Measurements from ENCODE around the gene KCNMA1. TPM values are rescaled to one million over a fixed set of nuclear protein-coding genes. Genes with fewer than 3 reads are reported as not detected.

KCNMA1 gene
- total RNA-seq, 1 experiment from 2014 or later = 0.49 TPM

- RAD21 ChIA-PET (ENCODE audit: low non-redundant PET in 1 of 2, low total read pairs in 2 of 2, uncharacterized antibody in 2 of 2, unreplicated experiment in 2 of 2) = no interaction called here
- Histone ChIP-seq H3K36me3 (ENCODE audit: control insufficient read depth in 1 of 2, insufficient read depth in 2 of 2, low read length in 2 of 2) (no peaks in the 10 kb centered on the region), H3K4me3 (replicated peaks in 1 of 2; ENCODE audit: low read depth in 1 of 2, low read length in 2 of 2) (no peak overlapping the region), H3K9me3 (ENCODE audit: control insufficient read depth in 1 of 2, insufficient read depth in 1 of 2, low read depth in 1 of 2, low read length in 2 of 2) (no peaks in the 10 kb centered on the region), H3K79me2 (ENCODE audit: insufficient read depth, low read length) (no peaks in the 10 kb centered on the region), H4K20me1 (ENCODE audit: insufficient read depth) (no peaks in the 10 kb centered on the region), H3K9ac (ENCODE audit: low read length) (no peak overlapping the region), H3K4me2 (ENCODE audit: low read length) (no peak overlapping the region), H3K4me1 (ENCODE audit: control insufficient read depth in 1 of 2, insufficient read depth in 2 of 2, low read length in 2 of 2) (no peaks in the 10 kb centered on the region), H2AFZ (ENCODE audit: low read depth, low read length, poor library complexity, severe bottlenecking) (no peak overlapping the region), H3K27me3 (ENCODE audit: insufficient read depth, low read length) (peaks cover 49% of the 10 kb centered on the region), H3K9me2 (ENCODE audit: insufficient read depth) (no peaks in the 10 kb centered on the region), H3K27ac (ENCODE audit: low read depth, low read length) (no peak overlapping the region)
- no TSS peak for BruUV-seq (replicated peaks)
- intact Hi-C loops (cut with micrococcal nuclease) = no loop called here
- no peak for TF ChIP-seq EZH2phosphoT487 (IDR thresholded peaks at IDR 0.05; ENCODE audit: borderline replicate concordance)
- no peak for TF ChIP-seq POLR2AphosphoS5 (IDR thresholded peaks at IDR 0.05; ENCODE audit: low read depth, low read length)
- no peak for TF ChIP-seq EGR1 (IDR thresholded peaks at IDR 0.05; ENCODE audit: low read depth)
- no peak for TF ChIP-seq CEBPB (IDR thresholded peaks at IDR 0.05; ENCODE audit: low read depth)
- DNase-seq (ENCODE audit: low read depth, low spot score) (no peak), ATAC-seq (no peak)
- POLR2A ChIA-PET = no interaction called here
- CTCF ChIA-PET = no interaction called here
Measured at GRCh38 chr10:77121829-77122228, 515.8 kb downstream of the KCNMA1 start.

GRCh38 chr10:77120666-77121376 is 516.8 kb downstream of the KCNMA1 start:
- BruUV-seq (replicated peaks) = no TSS peak
- ATAC-seq (no peak), DNase-seq (ENCODE audit: low read depth, low spot score) (no peak)
- POLR2A ChIA-PET = no interaction called here
- RAD21 ChIA-PET (ENCODE audit: low non-redundant PET in 1 of 2, low total read pairs in 2 of 2, uncharacterized antibody in 2 of 2, unreplicated experiment in 2 of 2) = no interaction called here
- CTCF ChIA-PET = no interaction called here
- intact Hi-C loops (cut with micrococcal nuclease) = no loop called here
- no peaks in the 10 kb centered on the region for H3K9me3 ChIP-seq (ENCODE audit: control insufficient read depth in 1 of 2, insufficient read depth in 1 of 2, low read depth in 1 of 2, low read length in 2 of 2)
- H3K4me1 ChIP-seq (ENCODE audit: control insufficient read depth in 1 of 2, insufficient read depth in 2 of 2, low read length in 2 of 2) = no peaks in the 10 kb centered on the region
- H3K4me3 ChIP-seq (replicated peaks in 1 of 2; ENCODE audit: low read depth in 1 of 2, low read length in 2 of 2) = no peak overlapping the region
- no peaks in the 10 kb centered on the region for H3K9me2 ChIP-seq (ENCODE audit: insufficient read depth)
- no peak overlapping the region for H3K27ac ChIP-seq (ENCODE audit: low read depth, low read length)
- no peaks in the 10 kb centered on the region for H3K36me3 ChIP-seq (ENCODE audit: control insufficient read depth in 1 of 2, insufficient read depth in 2 of 2, low read length in 2 of 2)
- H2AFZ ChIP-seq (ENCODE audit: low read depth, low read length, poor library complexity, severe bottlenecking) = no peak overlapping the region
- no peak overlapping the region for H3K4me2 ChIP-seq (ENCODE audit: low read length)
- H4K20me1 ChIP-seq (ENCODE audit: insufficient read depth) = no peaks in the 10 kb centered on the region
- no peaks in the 10 kb centered on the region for H3K79me2 ChIP-seq (ENCODE audit: insufficient read depth, low read length)
- H3K9ac ChIP-seq (ENCODE audit: low read length) = no peak overlapping the region
- TF ChIP-seq JUND (IDR thresholded peaks at IDR 0.05) = no peak
- TF ChIP-seq EGR1 (IDR thresholded peaks at IDR 0.05; ENCODE audit: low read depth) = no peak
- TF ChIP-seq ZBTB33 (IDR thresholded peaks at IDR 0.05; ENCODE audit: extremely low read depth, insufficient replicate concordance, low read length) = no peak
- TF ChIP-seq POLR2AphosphoS5 (IDR thresholded peaks at IDR 0.05; ENCODE audit: low read depth, low read length) = no peak
- TF ChIP-seq CBX3 (IDR thresholded peaks at IDR 0.05; ENCODE audit: low read depth) = no peak
- no peak for TF ChIP-seq ATF3 (IDR thresholded peaks at IDR 0.05)
- TF ChIP-seq REST (IDR thresholded peaks at IDR 0.05; ENCODE audit: low read depth) = no peak
- no peak for TF ChIP-seq TCF7L2 (IDR thresholded peaks at IDR 0.05; ENCODE audit: borderline replicate concordance, extremely low read depth, insufficient read depth, insufficient read length)
- TF ChIP-seq CTCF (IDR thresholded peaks at IDR 0.05 in 2 of 3, conservative IDR thresholded peaks at IDR 0.05 in 1 of 3; ENCODE audit: borderline replicate concordance in 1 of 3, insufficient read depth in 1 of 3, low read depth in 2 of 3, low read length in 2 of 3) = no peak
- peaks cover 43% of the 10 kb centered on the region for H3K27me3 ChIP-seq (ENCODE audit: insufficient read depth, low read length)

Data from HCT116 (cell line).